Natural killer cell (primary cell): ENCODE data around the gene MARCHF4. TPM values are rescaled to one million over a fixed set of nuclear protein-coding genes. Genes with fewer than 3 reads are reported as not detected.
A peak's percentile ranks its signal among the peaks of the same experiment; 100 is the strongest.

Experiments
- ATAC-seq, 3 donors: fragments of 150-1000 bp in 2 of 3; fragments of 200-7000 bp in 1 of 3; cut with Tn5 transposase; 1 replicate in 1 of 3; 2 replicates in 2 of 3; pipeline ENCODE4 v1.10.0; 2021; ENCODE audit warnings: mild to moderate bottlenecking in 2 of 3, moderate library complexity in 2 of 3
- DNase-seq, 2 donors: peaks; one replicate each; pipeline versions ENCODE4 v3.0.0 to v3.0.0-alpha.2; 2013 to 2021; ENCODE audit warnings: mixed read lengths in 1 of 2
- H3K27ac ChIP-seq: one replicate; pipeline ENCODE4 v1.5.1; 2013; ENCODE audit warnings: mild to moderate bottlenecking, low read length
- H3K27me3 ChIP-seq: one replicate; pipeline ENCODE4 v1.6.1; 2013; ENCODE audit warnings: low read length; ENCODE audit not compliant: control insufficient read depth, insufficient read depth
- H3K36me3 ChIP-seq: one replicate; pipeline ENCODE4 v1.6.1; 2013; ENCODE audit warnings: low read length; ENCODE audit not compliant: control insufficient read depth, insufficient read depth
- H3K4me1 ChIP-seq: one replicate; pipeline ENCODE4 v1.6.1; 2013; ENCODE audit warnings: low read length; ENCODE audit not compliant: control insufficient read depth, insufficient read depth
- H3K4me3 ChIP-seq: one replicate; pipeline ENCODE4 v1.5.1; 2013; ENCODE audit warnings: low read length
- H3K9me3 ChIP-seq: one replicate; pipeline ENCODE4 v1.6.1; 2013; ENCODE audit warnings: low read length; ENCODE audit not compliant: control insufficient read depth, insufficient read depth
- H3K27ac Mint-ChIP-seq, 2 donors: one replicate each; pipeline ENCODE4 v1.8.0; 2022; ENCODE audit warnings: mild to moderate bottlenecking in 2 of 2, mixed read lengths in 2 of 2, moderate library complexity in 1 of 2
- H3K27me3 Mint-ChIP-seq, 2 donors: one replicate each; pipeline ENCODE4 v1.8.0; 2022; ENCODE audit warnings: low read depth in 2 of 2, mixed read lengths in 2 of 2
- H3K36me3 Mint-ChIP-seq: one replicate; pipeline ENCODE4 v1.8.0; 2022; ENCODE audit warnings: mixed read lengths
- H3K4me1 Mint-ChIP-seq, 2 donors: one replicate each; pipeline ENCODE4 v1.8.0; 2022; ENCODE audit warnings: mixed read lengths in 2 of 2
- H3K4me3 Mint-ChIP-seq: one replicate; pipeline ENCODE4 v1.8.0; 2022; ENCODE audit warnings: mild to moderate bottlenecking, moderate library complexity, mixed read lengths
- H3K9me3 Mint-ChIP-seq, 2 donors: one replicate each; pipeline ENCODE4 v1.8.0; 2022; ENCODE audit warnings: mixed read lengths in 2 of 2
- CTCF ChIP-seq: fragments of 200-600 bp; IDR thresholded peaks from one replicate; pipeline ENCODE4 v1.8.0; 2022; ENCODE audit warnings: antibody characterized with exemption
- WGBS: methylation state at CpG from one replicate; pipeline ENCODE4 v1.1.7; 2013; ENCODE audit warnings: missing lambda C conversion rate; ENCODE audit not compliant: insufficient coverage; 5-methylcytosine and 5-hydroxymethylcytosine counted together
- intact Hi-C: fragments of 100-400 bp; cut with micrococcal nuclease; formaldehyde crosslinking; loops from one replicate; pipeline ENCODE4 v1.14.2; 2022
- total RNA-seq, 4 donors: library from RNA; stranded (reverse); fragments of 120-200 nt in 1 of 4; gene quantifications; one replicate each; pipeline versions ENCODE4 v1.2.3 to v1.2.4, GENCODE V29; 2013 to 2022

Gene MARCHF4
- total RNA-seq, 3 donors from 2014 or later (not counting 1 experiment from before 2014, with no cell fraction given): not detected

GRCh38 chr2:216373896-216374295, 1.6 kb upstream of the MARCHF4 start:
- Mint-ChIP-seq H3K36me3 (no peaks in the 10 kb centered on the region), H3K9me3 (no peaks in the 10 kb centered on the region), H3K27me3 (peaks cover 42 to 53% of the 10 kb centered on the region in 2 donors), H3K4me3 (no peak overlapping the region), H3K4me1 (peaks cover 8 to 21% of the 10 kb centered on the region in 2 donors), H3K27ac (no peak overlapping the region)
- Histone ChIP-seq H3K4me1 (peaks cover 16% of the 10 kb centered on the region), H3K27me3 (peaks cover 30% of the 10 kb centered on the region), H3K9me3 (peaks cover 3% of the 10 kb centered on the region), H3K4me3 (no peak overlapping the region), H3K36me3 (no peaks in the 10 kb centered on the region), H3K27ac (no peak overlapping the region)
- ATAC-seq: no peak
- no peak for DNase-seq
- intact Hi-C loops: no loop called here
- TF ChIP-seq CTCF: no peak

GRCh38 chr2:216372761-216373291, 543 bp upstream of the MARCHF4 start:
- Mint-ChIP-seq H3K4me3 (no peak overlapping the region), H3K27me3 (peaks cover 45 to 64% of the 10 kb centered on the region in 2 donors), H3K4me1 (peaks cover 8 to 21% of the 10 kb centered on the region in 2 donors), H3K9me3 (no peaks in the 10 kb centered on the region), H3K27ac (no peak overlapping the region), H3K36me3 (no peaks in the 10 kb centered on the region)
- ATAC-seq (no peak), DNase-seq (no peak)
- H3K27ac ChIP-seq: no peak overlapping the region
- peaks cover 3% of the 10 kb centered on the region for H3K9me3 ChIP-seq
- H3K4me1 ChIP-seq: peaks cover 16% of the 10 kb centered on the region
- 33% methylated on average over 6 of the region's 6 CpGs for WGBS
- no peak overlapping the region for H3K4me3 ChIP-seq
- peaks cover 33% of the 10 kb centered on the region for H3K27me3 ChIP-seq
- intact Hi-C loops: no loop called here
- TF ChIP-seq CTCF: no peak
- no peaks in the 10 kb centered on the region for H3K36me3 ChIP-seq

- Mint-ChIP-seq H3K4me1 (peaks cover 8 to 26% of the 10 kb centered on the region in 2 donors), H3K36me3 (no peaks in the 10 kb centered on the region), H3K9me3 (no peaks in the 10 kb centered on the region), H3K27me3 (peaks cover 48 to 79% of the 10 kb centered on the region in 2 donors), H3K4me3 (peak overlapping the region; percentile 68), H3K27ac (no peak overlapping the region)
- peaks cover 3% of the 10 kb centered on the region for H3K9me3 ChIP-seq
- H3K4me3 ChIP-seq: no peak overlapping the region
- no peak for TF ChIP-seq CTCF
- intact Hi-C loops: no loop called here
- no peak for ATAC-seq
- peaks cover 33% of the 10 kb centered on the region for H3K27me3 ChIP-seq
- no peak for DNase-seq
- WGBS: 2% methylated on average over 46 of the region's 53 CpGs
- peaks cover 16% of the 10 kb centered on the region for H3K4me1 ChIP-seq
- H3K36me3 ChIP-seq: no peaks in the 10 kb centered on the region
- H3K27ac ChIP-seq: no peak overlapping the region
Measured at GRCh38 chr2:216370961-216371712, 1.1 kb downstream of the MARCHF4 start.
